ENCODE results near the gene KCNG2.

Gene KCNG2

DNA sequence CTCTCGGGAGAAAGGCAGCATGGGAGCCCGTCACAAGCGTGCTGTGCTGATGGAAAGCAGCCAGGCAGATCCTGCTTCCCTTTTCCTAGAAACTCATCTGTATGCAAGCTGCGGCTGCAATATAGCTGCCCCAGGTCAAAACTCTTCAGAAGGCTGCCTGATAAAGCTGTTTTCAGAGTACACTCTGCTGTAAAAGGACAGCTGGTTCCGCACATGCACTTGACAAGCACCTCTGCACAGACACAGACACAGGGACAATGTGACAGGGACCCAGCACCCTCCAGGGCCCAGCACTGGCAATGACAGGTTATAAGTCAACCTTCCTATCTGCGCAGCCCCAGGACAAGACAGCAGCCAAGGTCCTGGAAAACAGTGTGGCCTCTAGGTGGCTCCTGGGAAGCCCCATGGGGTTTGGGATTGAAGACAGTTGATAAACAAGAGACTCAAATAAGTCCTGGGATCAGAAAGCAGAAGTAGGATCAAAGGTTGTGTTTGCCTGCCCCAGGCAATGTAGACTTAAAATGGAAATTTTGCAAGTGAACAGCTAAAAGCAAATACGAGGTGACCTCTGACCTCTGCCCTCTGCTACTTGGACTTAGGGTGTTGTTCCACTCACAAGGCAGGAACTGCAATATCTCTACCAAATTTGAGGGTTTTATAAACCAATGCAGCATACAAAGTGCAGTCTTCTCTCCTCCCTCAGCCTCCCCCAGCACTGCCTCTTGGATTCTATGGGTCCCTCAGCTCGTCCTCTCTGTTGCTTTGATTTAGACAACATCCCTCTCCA, 136.8 kb downstream of the KCNG2 start:
- Histone ChIP-seq H3K4me3 (ENCODE audit: extremely low read depth, insufficient read depth, low read length, poor library complexity, severe bottlenecking) (no peak overlapping the region), H3K9me3 (ENCODE audit: control insufficient read depth, low read length) (peaks cover 24% of the 10 kb centered on the region), H3K36me3 (ENCODE audit: control insufficient read depth, insufficient read depth, low read length) (peaks cover 48% of the 10 kb centered on the region), H3K4me1 (ENCODE audit: control insufficient read depth, insufficient read depth, low read length, poor library complexity, severe bottlenecking) (no peaks in the 10 kb centered on the region), H3K27ac (ENCODE audit: low read depth, low read length, severe bottlenecking) (no peak overlapping the region)
- 90 to 93% methylated on average over 7 to 8 of the region's 8 CpGs for WGBS, 2 experiments (ENCODE audit: insufficient coverage in 2 of 2)

DNA sequence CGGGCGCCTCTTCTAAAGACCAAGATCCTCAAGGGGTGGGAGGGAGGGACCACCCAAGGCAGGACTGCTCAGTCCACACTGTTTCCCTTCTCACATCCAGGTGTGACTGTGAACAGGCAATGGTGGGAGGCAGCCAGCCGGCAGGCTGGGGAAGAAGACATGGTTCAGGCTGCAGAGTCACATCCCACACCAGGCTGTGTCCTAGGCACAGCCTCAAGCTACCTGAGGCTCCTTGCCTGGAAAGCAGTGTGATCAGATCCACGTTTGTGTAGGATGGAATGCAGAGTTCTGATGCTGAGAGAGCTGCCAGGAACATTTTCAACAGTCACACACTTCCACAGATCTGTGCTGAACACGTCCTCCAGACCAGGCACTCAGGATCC, 137.4 kb downstream of the KCNG2 start:
- Histone ChIP-seq H3K4me1 (ENCODE audit: control insufficient read depth, insufficient read depth, low read length, poor library complexity, severe bottlenecking) (no peaks in the 10 kb centered on the region), H3K27ac (ENCODE audit: low read depth, low read length, severe bottlenecking) (no peak overlapping the region), H3K36me3 (ENCODE audit: control insufficient read depth, insufficient read depth, low read length) (peaks cover 48% of the 10 kb centered on the region), H3K4me3 (ENCODE audit: extremely low read depth, insufficient read depth, low read length, poor library complexity, severe bottlenecking) (no peak overlapping the region), H3K9me3 (ENCODE audit: control insufficient read depth, low read length) (peaks cover 19% of the 10 kb centered on the region)
- WGBS, 2 experiments (ENCODE audit: insufficient coverage in 2 of 2): 76 to 89% methylated on average over 3 to 5 of the region's 5 CpGs

DNA sequence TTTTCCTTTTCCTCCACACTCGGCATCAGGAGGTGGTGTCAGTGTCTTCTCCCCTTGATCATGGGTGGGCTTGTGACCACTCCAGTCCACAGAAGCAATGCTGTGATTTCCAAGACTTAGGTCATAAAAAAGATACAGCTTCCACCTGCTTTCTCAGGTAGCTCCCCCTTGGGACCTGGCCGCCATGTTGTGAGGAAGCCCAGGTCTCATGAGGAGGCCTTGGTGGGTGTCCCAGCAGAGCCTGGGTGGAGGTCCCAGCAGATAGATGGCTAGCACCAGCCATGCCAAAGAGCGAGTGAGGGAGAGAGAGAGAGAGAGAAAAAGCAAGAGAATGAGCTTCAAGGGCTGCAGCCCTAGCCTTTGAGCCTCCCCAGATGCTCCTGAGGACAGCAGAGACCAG, 137.8 kb downstream of the KCNG2 start:
- H3K4me3 ChIP-seq (ENCODE audit: extremely low read depth, insufficient read depth, low read length, poor library complexity, severe bottlenecking): no peak overlapping the region
- peaks cover 52% of the 10 kb centered on the region for H3K36me3 ChIP-seq (ENCODE audit: control insufficient read depth, insufficient read depth, low read length)
- peaks cover 15% of the 10 kb centered on the region for H3K9me3 ChIP-seq (ENCODE audit: control insufficient read depth, low read length)
- H3K4me1 ChIP-seq (ENCODE audit: control insufficient read depth, insufficient read depth, low read length, poor library complexity, severe bottlenecking): no peaks in the 10 kb centered on the region
- 90 to 93% methylated on average over 2 to 3 of the region's 3 CpGs for WGBS, 2 experiments (ENCODE audit: insufficient coverage in 2 of 2)
- H3K27ac ChIP-seq (ENCODE audit: low read depth, low read length, severe bottlenecking): no peak overlapping the region

DNA sequence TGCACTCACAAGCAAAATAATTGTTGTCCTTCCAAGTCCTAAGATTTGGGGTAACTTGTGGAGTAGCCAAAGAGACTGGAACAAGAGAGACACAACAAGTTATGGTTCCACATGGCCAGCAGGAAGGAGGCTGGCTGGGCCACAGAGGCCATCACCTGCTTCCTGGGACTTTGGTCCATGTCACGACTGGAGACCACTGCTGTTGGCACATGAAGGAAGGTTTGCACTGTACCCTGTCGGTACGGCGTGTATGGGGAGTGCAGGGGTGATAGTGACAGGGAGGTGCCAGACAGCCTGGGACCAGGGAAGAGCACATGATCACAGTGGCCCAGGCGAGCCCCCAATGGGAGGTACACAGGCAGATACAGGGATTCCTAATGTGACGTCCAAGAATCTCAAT, 138.2 kb downstream of the KCNG2 start:
- WGBS, 2 experiments (ENCODE audit: insufficient coverage in 2 of 2): 97 to 98% methylated on average over 6 of the region's 6 CpGs
- H3K36me3 ChIP-seq (ENCODE audit: control insufficient read depth, insufficient read depth, low read length): peaks cover 56% of the 10 kb centered on the region
- peaks cover 15% of the 10 kb centered on the region for H3K9me3 ChIP-seq (ENCODE audit: control insufficient read depth, low read length)

DNA sequence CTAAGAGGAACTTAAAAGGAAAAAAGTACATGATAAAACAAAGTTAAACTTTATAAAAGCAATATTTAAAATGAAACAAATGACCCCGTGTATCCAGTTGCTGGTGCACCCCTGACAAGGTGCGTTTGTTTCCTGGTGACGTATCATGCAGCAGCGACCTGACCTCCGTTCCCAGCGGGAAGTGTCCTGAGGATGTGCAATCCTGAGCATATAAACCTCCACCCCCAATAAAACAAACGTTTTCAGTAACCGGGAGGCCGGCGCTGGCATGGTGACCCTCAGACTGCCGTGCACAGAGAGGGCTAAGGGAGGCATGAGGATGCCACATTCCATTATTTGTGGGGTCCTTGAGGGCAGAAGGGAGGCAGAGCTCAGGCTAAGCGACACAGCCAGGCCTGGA, 138.9 kb downstream of the KCNG2 start:
- H3K27ac ChIP-seq (ENCODE audit: low read depth, low read length, severe bottlenecking): no peak overlapping the region
- H3K4me1 ChIP-seq (ENCODE audit: control insufficient read depth, insufficient read depth, low read length, poor library complexity, severe bottlenecking): no peaks in the 10 kb centered on the region
- H3K36me3 ChIP-seq (ENCODE audit: control insufficient read depth, insufficient read depth, low read length): peaks cover 58% of the 10 kb centered on the region
- peaks cover 8% of the 10 kb centered on the region for H3K9me3 ChIP-seq (ENCODE audit: control insufficient read depth, low read length)
- H3K4me3 ChIP-seq (ENCODE audit: extremely low read depth, insufficient read depth, low read length, poor library complexity, severe bottlenecking): no peak overlapping the region
- WGBS, 2 experiments (ENCODE audit: insufficient coverage in 2 of 2): 94 to 100% methylated on average over 4 to 6 of the region's 12 CpGs

More for the DNA sequence above, 138.2 kb downstream of the KCNG2 start:
- no peak overlapping the region for H3K4me3 ChIP-seq (ENCODE audit: extremely low read depth, insufficient read depth, low read length, poor library complexity, severe bottlenecking)
- no peak overlapping the region for H3K27ac ChIP-seq (ENCODE audit: low read depth, low read length, severe bottlenecking)
- H3K4me1 ChIP-seq (ENCODE audit: control insufficient read depth, insufficient read depth, low read length, poor library complexity, severe bottlenecking): no peaks in the 10 kb centered on the region

DNA sequence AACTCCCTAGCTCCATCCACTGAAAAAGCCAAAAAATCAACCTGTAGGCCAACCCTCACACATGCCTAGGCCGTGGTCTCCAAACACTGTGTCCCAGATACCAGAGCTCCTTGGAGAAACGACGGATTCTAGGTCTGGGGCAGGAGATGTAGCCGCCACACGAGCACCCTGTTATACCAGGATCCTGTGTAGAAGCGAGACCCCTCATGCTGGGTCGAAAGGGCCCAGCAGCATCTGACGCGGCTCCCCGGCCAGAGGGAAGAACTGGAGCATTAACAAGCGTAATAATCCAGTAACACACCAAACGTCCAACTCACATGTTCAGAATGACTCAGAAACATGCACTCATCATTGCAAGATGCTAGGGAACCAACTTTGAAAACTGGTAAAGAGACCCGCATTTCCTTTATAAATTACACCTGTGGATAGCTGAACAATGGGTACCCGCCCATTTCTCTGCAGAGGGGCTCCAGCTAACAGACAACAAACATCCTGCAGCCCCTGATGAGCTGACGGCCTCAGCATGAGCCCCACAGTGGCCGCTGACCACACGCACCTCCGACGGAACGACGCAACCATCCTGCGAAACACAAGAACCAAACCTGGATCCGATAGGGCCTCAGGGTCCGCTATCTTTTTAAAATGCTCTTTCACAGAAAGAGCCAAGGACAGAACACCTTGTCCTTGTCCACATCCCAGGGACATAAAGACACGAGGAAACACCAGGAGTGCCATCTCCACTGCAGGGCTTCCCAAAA, 139.5 kb downstream of the KCNG2 start:
- WGBS, 2 experiments (ENCODE audit: insufficient coverage in 2 of 2): 91 to 94% methylated on average over 22 to 25 of the region's 25 CpGs
- no peak overlapping the region for H3K4me3 ChIP-seq (ENCODE audit: extremely low read depth, insufficient read depth, low read length, poor library complexity, severe bottlenecking)
- no peaks in the 10 kb centered on the region for H3K4me1 ChIP-seq (ENCODE audit: control insufficient read depth, insufficient read depth, low read length, poor library complexity, severe bottlenecking)
- H3K27ac ChIP-seq (ENCODE audit: low read depth, low read length, severe bottlenecking): no peak overlapping the region
- peaks cover 8% of the 10 kb centered on the region for H3K9me3 ChIP-seq (ENCODE audit: control insufficient read depth, low read length)
- peaks cover 63% of the 10 kb centered on the region for H3K36me3 ChIP-seq (ENCODE audit: control insufficient read depth, insufficient read depth, low read length)

DNA sequence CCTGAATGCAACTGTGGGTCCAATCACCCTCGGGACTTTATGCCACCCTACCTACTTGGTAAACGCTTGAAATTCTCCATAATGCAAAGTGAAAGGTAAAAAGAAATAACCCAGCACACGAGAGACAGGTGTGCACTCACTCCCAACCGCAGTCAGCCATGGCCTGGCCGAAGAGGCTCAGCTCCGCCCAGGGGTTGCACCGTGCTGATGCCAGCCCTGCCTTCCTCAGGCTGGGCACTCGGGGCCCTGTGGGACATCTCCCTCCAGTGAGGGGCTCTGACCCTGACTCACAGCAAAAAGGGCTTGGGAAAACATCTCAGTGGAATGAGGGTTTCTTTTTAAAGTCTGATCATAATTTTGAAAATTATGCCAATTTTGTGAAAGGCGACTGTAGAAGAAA, 140.5 kb downstream of the KCNG2 start:
- H3K27ac ChIP-seq (ENCODE audit: low read depth, low read length, severe bottlenecking): no peak overlapping the region
- no peaks in the 10 kb centered on the region for H3K4me1 ChIP-seq (ENCODE audit: control insufficient read depth, insufficient read depth, low read length, poor library complexity, severe bottlenecking)
- H3K9me3 ChIP-seq (ENCODE audit: control insufficient read depth, low read length): peaks cover 8% of the 10 kb centered on the region
- 93 to 98% methylated on average over 9 of the region's 9 CpGs for WGBS, 2 experiments (ENCODE audit: insufficient coverage in 2 of 2)
- no peak overlapping the region for H3K4me3 ChIP-seq (ENCODE audit: extremely low read depth, insufficient read depth, low read length, poor library complexity, severe bottlenecking)
- peaks cover 70% of the 10 kb centered on the region for H3K36me3 ChIP-seq (ENCODE audit: control insufficient read depth, insufficient read depth, low read length)

DNA sequence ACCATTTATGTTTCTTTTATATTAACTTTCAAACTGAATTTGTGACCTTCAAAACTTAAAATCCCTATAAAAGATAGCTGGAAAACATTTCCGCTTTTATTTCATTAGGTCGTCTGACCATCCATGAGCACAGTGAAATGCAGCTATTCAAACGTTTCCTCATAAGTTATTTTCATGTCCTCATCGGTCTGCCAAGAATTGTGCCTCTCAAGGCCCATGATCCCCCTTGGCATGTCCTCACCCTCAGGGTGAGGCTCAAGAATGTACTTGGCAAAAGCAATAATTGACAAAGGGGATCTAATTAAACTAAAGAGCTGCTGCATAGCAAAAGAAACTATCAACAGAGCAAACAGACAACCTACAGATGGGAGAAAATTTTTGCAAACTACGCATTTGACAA, 141.4 kb downstream of the KCNG2 start:
- H3K4me3 ChIP-seq (ENCODE audit: extremely low read depth, insufficient read depth, low read length, poor library complexity, severe bottlenecking): no peak overlapping the region
- peaks cover 69% of the 10 kb centered on the region for H3K36me3 ChIP-seq (ENCODE audit: control insufficient read depth, insufficient read depth, low read length)
- no peaks in the 10 kb centered on the region for H3K4me1 ChIP-seq (ENCODE audit: control insufficient read depth, insufficient read depth, low read length, poor library complexity, severe bottlenecking)
- 94 to 100% methylated on average over 3 to 4 of the region's 5 CpGs for WGBS, 2 experiments (ENCODE audit: insufficient coverage in 2 of 2)
- H3K9me3 ChIP-seq (ENCODE audit: control insufficient read depth, low read length): peaks cover 8% of the 10 kb centered on the region
- H3K27ac ChIP-seq (ENCODE audit: low read depth, low read length, severe bottlenecking): no peak overlapping the region

DNA sequence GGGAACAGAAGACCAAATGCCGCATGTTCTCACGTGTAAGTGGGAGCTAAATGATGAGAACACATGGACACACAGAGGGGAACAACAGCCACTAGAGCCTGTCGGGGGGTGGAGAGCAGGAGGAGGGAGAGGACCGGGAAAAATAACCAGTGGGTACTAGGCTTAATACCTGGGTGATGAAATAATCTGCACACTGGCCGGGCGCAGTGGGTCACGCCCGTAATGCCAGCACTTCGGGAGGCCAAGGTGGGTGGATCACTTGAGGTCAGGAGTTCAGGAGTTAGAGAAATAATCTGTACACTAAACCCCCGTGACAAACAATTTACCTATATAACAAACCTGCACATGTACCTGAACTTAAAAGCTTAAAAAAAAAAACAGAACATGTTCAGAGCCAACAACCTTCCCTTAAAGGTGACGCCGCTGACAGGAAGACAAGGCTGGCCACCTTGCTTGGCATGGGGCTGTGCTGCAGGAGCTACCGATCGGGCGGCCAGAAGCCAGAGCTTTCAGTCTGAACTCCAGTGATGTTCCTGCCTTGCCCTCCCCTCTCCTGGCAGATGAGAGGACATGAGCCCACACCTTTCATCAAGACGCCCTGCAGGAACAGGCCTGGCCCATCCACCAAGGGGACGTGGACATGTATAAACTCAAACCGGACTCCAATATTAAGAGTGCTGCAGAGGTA, 142.5 kb downstream of the KCNG2 start:
- peaks cover 63% of the 10 kb centered on the region for H3K36me3 ChIP-seq (ENCODE audit: control insufficient read depth, insufficient read depth, low read length)
- 94 to 96% methylated on average over 10 to 14 of the region's 18 CpGs for WGBS, 2 experiments (ENCODE audit: insufficient coverage in 2 of 2)

DNA sequence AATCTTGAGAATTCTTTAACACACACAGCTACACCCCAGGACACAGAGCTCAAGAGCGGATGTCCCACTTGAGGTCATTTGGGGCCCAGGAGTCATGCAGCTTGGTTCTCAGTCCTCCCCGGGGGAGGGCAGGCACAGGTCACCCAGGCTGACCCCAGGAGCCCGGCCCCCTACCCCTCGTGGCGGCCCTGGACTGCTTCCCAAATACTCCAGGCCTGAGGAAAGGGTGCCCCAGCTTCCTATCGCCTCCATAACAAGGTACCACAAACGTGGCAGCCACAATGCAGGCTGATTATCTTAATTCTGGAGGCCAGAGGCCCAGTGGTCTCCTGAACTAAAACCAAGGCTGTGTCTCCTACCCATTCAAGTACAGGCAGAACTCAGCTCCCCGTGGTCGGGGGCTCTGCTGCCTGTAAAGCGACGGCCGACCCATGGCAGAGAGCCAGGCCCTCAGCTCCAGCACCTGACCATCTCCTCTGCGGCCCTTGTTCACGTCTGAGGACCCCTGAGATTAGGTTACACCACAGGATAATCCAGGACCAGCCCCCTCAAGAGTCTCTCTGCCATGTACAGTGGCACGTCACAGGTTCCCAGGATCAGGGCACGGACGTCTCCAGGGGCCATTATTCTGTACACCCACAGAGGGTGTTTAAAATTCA, 143.2 kb downstream of the KCNG2 start:
- H3K4me1 ChIP-seq (ENCODE audit: control insufficient read depth, insufficient read depth, low read length, poor library complexity, severe bottlenecking): no peaks in the 10 kb centered on the region
- H3K36me3 ChIP-seq (ENCODE audit: control insufficient read depth, insufficient read depth, low read length): peaks cover 57% of the 10 kb centered on the region
- WGBS, 2 experiments (ENCODE audit: insufficient coverage in 2 of 2): 92 to 94% methylated on average over 13 to 16 of the region's 17 CpGs
- no peak overlapping the region for H3K27ac ChIP-seq (ENCODE audit: low read depth, low read length, severe bottlenecking)
- no peak overlapping the region for H3K4me3 ChIP-seq (ENCODE audit: extremely low read depth, insufficient read depth, low read length, poor library complexity, severe bottlenecking)
- H3K9me3 ChIP-seq (ENCODE audit: control insufficient read depth, low read length): peaks cover 8% of the 10 kb centered on the region

More for the DNA sequence above, 142.5 kb downstream of the KCNG2 start:
- Histone ChIP-seq H3K9me3 (ENCODE audit: control insufficient read depth, low read length) (peaks cover 8% of the 10 kb centered on the region), H3K4me3 (ENCODE audit: extremely low read depth, insufficient read depth, low read length, poor library complexity, severe bottlenecking) (no peak overlapping the region), H3K27ac (ENCODE audit: low read depth, low read length, severe bottlenecking) (no peak overlapping the region), H3K4me1 (ENCODE audit: control insufficient read depth, insufficient read depth, low read length, poor library complexity, severe bottlenecking) (no peaks in the 10 kb centered on the region)

Data from mesodermal cell (in vitro differentiated cells).